ENCODE measurements around the gene CSRNP3.

Gene CSRNP3

GRCh38 chr2:165539985-165540384 lies 70.5 kb downstream of the CSRNP3 start:
- no peak for DNase-seq (ENCODE audit: low read depth in 2 of 3, low spot score in 2 of 3)

DNA sequence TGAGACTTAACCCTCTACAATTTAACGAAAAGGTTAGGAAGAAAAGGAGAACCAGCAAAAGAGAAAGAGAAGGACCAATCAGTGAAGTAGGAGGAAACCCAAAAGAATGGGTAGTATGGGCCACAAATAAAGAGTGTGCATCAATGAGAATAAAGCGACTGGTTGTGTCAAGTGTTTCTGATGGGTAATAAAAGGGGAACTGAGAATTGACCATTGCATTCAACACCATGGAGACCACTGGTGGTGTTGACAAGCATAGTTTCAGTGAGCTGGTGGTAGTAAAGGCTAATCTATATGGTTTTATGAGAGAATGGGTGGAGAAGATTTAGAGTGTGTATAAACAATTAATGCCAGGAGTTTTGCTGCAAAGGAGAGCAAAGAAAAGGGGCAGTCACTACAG lies 75.4 kb downstream of the CSRNP3 start:
- DNase-seq (ENCODE audit: low read depth in 2 of 3, low spot score in 2 of 3), result no peak

DNA sequence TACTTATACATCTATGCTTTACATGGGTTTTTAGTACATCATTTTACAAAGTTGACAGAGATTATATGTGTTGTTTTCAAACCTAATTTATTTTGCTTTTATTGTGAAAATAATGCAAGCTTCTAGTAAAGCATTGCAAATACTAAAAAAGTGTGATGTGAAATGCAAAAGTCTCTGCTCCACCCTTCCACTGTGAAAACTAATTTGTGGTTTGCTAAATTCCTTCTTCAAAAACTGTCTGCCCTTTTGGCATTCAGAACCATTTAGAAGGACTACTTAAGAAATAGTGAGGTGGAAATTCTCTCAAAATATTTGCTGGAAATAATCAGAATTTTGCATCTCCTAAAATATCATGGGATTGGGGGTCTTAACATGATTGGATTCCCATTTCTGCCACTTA lies 78.4 kb downstream of the CSRNP3 start:
- DNase-seq (ENCODE audit: low read depth in 2 of 3, low spot score in 2 of 3), result no peak

DNA sequence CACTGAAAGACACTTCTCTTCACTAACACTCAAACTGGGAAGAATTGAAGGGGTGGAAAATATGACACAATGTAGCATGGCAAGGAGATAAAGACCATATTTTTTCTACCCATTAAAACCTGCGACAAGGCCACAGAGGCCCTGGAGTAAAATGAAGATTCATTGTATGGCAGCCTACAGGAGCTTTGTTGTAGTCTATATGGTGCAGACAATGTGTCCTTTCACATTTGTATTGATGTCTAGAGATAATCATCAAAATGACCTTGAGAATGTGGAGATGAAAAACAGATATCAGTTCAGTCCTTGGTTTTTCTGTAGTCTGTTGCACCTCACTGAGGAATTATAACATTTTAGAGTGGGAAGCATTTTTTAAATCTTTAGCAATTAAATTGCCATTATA lies 80.1 kb downstream of the CSRNP3 start:
- no peak for DNase-seq (ENCODE audit: low read depth in 2 of 3, low spot score in 2 of 3)

DNA sequence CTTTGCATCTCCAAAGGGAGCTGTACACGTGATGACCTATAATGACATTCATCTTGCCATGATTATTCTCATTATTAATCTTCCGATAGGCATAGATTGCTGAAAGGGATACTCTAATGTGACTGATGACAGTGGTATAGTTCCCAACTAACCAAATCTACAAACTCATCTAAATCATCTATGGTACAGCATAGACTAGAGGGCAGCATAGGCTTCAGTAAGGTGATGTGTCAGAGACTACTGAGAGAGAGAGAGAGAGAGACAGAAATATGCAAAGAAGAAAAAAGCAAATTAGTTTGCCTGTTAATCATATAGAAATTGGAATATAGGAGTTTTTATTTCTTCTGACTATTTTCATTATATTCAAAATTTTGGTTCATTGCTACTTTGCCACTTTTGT lies 89.3 kb downstream of the CSRNP3 start:
- DNase-seq (ENCODE audit: low read depth in 2 of 3, low spot score in 2 of 3), result no peak

DNA sequence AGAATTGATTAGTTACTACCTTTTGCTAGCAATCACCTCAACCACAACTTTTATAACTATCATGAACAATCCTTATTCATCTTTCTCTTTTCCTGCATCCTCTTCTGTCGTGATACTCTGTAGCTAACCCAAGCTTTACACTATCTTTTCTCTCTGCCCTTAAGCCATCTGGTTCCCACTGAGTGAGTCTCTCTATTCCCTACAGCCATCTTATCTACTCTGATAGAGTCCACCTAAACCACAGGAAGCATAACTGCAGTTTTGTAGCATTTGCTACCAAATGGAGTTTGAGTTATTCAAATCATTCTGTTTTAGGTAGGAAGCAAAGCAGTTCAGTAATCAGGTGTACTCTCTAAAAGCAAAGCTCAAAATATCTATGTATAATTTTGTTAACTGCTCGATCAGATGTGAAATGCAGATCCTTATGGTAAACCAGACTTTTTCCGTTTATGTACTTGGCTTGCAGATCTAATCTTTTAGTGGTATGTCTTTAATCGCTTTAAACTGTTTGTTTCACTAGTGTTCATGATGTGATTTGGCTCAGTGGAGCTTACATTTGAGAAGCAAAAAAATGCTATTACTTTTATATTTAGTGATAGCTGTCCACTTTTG lies 91.0 kb downstream of the CSRNP3 start:
- DNase-seq (ENCODE audit: low read depth in 2 of 3, low spot score in 2 of 3), result no peak

- DNase-seq (ENCODE audit: low read depth in 2 of 3, low spot score in 2 of 3), result no peak
Measured at GRCh38 chr2:165561516-165561915, 92.0 kb downstream of the CSRNP3 start.

DNA sequence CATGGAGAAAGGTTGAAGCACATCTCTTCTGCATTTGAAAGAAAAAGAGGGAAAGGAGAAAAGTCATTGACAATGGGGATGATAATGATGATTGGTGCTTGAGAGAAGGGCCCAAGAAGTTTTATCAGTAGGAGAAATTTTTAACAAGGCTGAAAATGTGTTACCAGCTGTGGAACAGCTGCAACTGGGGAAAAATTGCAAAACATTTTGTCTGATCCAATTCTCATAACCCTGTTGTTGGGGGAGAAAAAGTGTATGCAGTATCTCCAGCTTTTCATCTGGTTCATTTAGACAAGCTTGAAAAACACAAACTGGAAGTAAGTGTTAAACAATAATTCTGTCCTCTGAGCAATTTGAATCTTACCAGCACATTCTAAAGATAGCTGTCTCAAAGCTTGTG lies 92.7 kb downstream of the CSRNP3 start:
- DNase-seq (ENCODE audit: low read depth in 2 of 3, low spot score in 2 of 3), result no peak

- DNase-seq (ENCODE audit: low read depth in 2 of 3, low spot score in 2 of 3), result no peak
Measured at GRCh38 chr2:165563468-165564225, 94.1 kb downstream of the CSRNP3 start.

DNA sequence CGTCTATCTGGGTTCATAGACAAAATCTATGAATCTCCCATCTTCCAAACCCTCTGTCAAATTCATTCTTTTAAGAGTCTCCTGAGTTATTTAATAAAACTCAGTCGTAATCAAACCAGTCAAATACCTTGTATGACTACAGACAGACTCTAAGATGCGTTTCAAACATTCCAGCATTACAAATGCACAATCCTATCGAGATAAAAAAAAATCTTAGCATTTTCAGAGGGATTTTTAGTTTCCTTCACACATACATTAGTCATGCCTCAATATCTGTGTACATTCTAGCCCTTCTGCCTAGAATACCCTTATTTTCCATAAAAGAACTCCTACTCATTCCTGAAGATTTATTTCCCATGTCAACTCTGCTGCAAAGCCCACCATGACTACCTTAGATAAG lies 96.5 kb downstream of the CSRNP3 start:
- no peak for DNase-seq (ENCODE audit: low read depth in 2 of 3, low spot score in 2 of 3)

DNA sequence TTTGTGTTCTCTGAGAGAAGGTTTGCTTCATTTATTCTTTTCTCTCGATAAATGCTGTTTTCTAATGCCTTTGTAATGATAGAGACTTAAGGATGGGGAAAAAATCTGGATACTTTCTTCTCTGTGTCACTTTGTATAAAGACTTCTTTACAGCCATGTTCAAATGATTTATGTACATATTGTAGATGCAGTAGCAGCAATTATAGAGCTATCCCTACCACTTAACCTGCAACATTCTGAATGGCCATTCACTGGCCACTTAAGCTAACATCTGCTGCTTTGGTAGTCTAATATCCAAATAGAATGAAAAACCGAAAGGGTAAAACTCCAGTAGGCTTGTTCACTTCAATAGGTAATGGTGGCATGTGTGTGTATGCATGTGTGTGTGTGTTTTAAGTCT lies 97.8 kb downstream of the CSRNP3 start:
- DNase-seq (ENCODE audit: low read depth in 2 of 3, low spot score in 2 of 3), result no peak

- no peak for DNase-seq (ENCODE audit: low read depth in 2 of 3, low spot score in 2 of 3)
Measured at GRCh38 chr2:165568361-165568760, 98.9 kb downstream of the CSRNP3 start.

GRCh38 chr2:165571477-165571876 lies 102.0 kb downstream of the CSRNP3 start:
- DNase-seq (ENCODE audit: low read depth in 2 of 3, low spot score in 2 of 3), result no peak

DNA sequence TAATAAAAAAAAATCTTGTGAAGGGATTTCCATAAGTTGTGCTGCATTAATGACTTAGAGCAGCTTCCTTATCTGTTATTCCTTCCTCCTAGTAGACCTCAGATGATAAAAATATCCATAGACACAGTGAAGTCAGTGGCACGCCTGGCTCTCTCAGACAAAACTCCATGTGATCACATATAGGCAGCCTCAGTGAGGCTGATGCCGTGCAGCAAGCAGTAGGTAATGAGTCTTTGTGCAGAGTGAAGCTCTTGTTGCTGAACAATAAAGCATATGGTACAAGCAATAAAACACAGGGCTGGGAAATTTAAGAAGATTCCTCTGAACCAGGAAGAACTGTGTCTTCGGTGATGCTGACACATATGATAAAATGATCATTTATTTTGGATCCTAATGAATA lies 102.7 kb downstream of the CSRNP3 start:
- no peak for DNase-seq (ENCODE audit: low read depth in 2 of 3, low spot score in 2 of 3)

DNA sequence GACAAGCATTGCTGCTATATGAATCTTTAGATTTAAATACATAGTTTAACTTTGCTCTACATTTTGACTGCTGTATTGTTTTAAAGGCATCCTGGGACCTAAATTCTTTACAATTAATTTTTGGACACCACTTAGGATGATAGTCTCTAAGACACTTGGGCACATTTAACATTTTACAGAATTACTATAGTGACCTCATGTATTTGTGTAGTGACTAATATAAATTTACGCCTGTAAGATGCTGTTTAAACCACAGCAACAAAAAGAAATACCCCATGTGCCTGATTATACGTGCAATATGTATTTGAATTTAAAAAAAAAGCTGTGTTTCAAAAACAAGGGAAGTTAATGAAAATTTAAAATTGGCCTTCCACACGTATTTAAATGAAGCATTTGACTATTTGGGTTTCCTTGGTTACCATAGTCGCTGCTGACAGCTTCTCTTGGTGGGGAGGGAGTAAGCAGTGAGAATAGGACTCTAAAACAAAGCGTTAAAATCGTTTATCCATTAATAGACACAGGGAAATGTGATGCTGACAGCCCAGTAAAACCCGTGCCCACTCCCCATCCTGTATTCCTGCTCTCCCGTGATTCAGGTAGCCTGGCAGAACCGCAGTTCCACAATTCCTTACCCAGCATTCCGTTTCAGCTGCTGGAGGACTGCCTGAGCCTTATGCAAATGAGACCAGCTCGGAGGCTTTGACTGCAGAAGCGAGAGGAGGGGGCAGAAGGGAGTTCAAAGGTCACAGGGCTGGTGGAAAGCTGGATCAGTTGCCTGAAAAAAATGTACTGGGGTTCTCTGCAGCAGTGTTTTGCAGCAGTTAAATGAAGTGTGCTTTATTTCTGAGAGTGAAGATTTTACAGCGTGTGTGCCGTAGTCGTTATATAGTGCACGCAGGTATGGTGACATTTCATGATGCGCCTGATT lies 104.3 kb downstream of the CSRNP3 start:
- no peak for DNase-seq (ENCODE audit: low read depth in 2 of 3, low spot score in 2 of 3)

DNA sequence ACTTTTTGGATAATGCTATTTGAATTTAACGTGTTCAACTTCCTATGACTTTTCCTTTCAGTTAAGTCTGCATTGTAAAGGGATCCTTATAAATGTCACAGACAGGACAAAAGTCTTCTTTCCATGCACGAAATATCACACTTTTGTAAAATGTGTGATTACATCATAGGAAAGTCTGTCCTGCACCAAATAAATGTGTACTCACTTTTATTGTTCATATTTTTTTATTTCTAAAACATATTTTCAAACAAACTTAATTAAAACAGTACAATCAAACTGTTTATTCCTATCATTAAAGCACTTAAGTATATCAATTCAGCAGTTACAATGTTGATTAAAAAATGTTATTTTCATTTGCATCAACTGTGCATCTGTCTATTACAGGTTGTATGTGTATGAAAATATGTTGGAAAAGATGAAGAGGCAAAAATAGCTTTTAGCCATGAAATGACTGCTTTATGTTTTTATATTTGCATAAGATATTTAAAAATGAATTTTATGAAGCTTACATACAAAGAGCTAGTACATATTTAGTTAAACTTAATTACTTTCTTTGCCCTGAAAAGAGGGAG lies 105.6 kb downstream of the CSRNP3 start:
- DNase-seq (ENCODE audit: low read depth in 2 of 3, low spot score in 2 of 3), result no peak

GRCh38 chr2:165576409-165577154 lies 107.1 kb downstream of the CSRNP3 start:
- no peak for DNase-seq (ENCODE audit: low read depth in 2 of 3, low spot score in 2 of 3)

DNA sequence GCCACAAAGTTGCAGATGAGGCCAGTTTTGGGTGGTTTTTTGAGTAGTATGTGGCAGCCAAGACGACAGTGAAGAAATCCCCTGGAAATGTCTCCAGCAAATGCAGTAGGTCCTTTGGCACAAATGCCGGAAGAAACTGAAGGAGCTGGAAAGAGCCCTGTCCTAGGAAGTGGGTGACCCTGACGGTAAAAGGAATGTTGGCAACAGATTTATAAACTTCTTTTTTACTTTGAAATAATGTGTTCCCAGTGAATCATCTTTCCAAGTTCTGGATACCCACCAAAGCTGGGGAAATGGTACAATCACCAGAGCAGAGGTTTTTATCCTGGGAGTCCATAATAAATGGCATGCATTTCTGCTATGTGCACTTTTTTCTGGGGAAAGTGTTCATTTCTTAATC lies 112.9 kb downstream of the CSRNP3 start:
- DNase-seq (ENCODE audit: low read depth in 2 of 3, low spot score in 2 of 3), result no peak

GRCh38 chr2:165582863-165583506 lies 113.5 kb downstream of the CSRNP3 start:
- DNase-seq (ENCODE audit: low read depth in 2 of 3, low spot score in 2 of 3), result no peak

- no peak for DNase-seq (ENCODE audit: low read depth in 2 of 3, low spot score in 2 of 3)
Measured at GRCh38 chr2:165584126-165584654, 114.7 kb downstream of the CSRNP3 start.
